Measurements from ENCODE around the gene FGFRL1. TPM values are rescaled to one million over a fixed set of nuclear protein-coding genes. Genes with fewer than 3 reads are reported as not detected.
"Not testable (repeated sequence)": the region's sequence is repeated elsewhere in the genome, so short reads cannot be mapped to it uniquely, and the experiment has no call there.

Gene FGFRL1
- total RNA-seq, 1 donor from 2014 or later = 14.2 TPM

GRCh38 chr4:1045595-1046201 lies 34.3 kb downstream of the FGFRL1 start:
- TF ChIP-seq CTCF (IDR thresholded peaks at IDR 0.05; ENCODE audit: insufficient read depth, low read length, severe bottlenecking) = no peak
- FAIRE-seq (no peak), DNase-seq (ENCODE audit: low read depth) (no peak)
- Histone ChIP-seq H3K36me3 (ENCODE audit: control insufficient read depth, insufficient read depth, low read length) (no peaks in the 10 kb centered on the region), H3K4me3 (ENCODE audit: low read depth, low read length) (peak overlapping the region; percentile 22), H3K27me3 (ENCODE audit: control insufficient read depth, insufficient read depth, low read length) (peaks cover 5% of the 10 kb centered on the region)

GRCh38 chr4:1046581-1047011 lies 35.2 kb downstream of the FGFRL1 start:
- not testable (repeated sequence) for H3K36me3 ChIP-seq (ENCODE audit: control insufficient read depth, insufficient read depth, low read length); H3K27me3 ChIP-seq (ENCODE audit: control insufficient read depth, insufficient read depth, low read length); FAIRE-seq
- peak; percentile 18 for DNase-seq (ENCODE audit: low read depth)
- H3K4me3 ChIP-seq (ENCODE audit: low read depth, low read length) = peak overlapping the region; percentile 9

GRCh38 chr4:1047106-1047975 lies 35.9 kb downstream of the FGFRL1 start:
- DNase-seq (ENCODE audit: low read depth) = no peak
- FAIRE-seq = no peak
- peaks cover 11% of the 10 kb centered on the region for H3K27me3 ChIP-seq (ENCODE audit: control insufficient read depth, insufficient read depth, low read length)
- TF ChIP-seq CTCF (IDR thresholded peaks at IDR 0.05; ENCODE audit: insufficient read depth, low read length, severe bottlenecking) = no peak
- H3K36me3 ChIP-seq (ENCODE audit: control insufficient read depth, insufficient read depth, low read length) = no peaks in the 10 kb centered on the region
- no peak overlapping the region for H3K4me3 ChIP-seq (ENCODE audit: low read depth, low read length)

GRCh38 chr4:1047976-1048772 lies 36.7 kb downstream of the FGFRL1 start:
- Histone ChIP-seq H3K4me3 (ENCODE audit: low read depth, low read length) (no peak overlapping the region), H3K36me3 (ENCODE audit: control insufficient read depth, insufficient read depth, low read length) (no peaks in the 10 kb centered on the region), H3K27me3 (ENCODE audit: control insufficient read depth, insufficient read depth, low read length) (peaks cover 19% of the 10 kb centered on the region)
- no peak for TF ChIP-seq CTCF (IDR thresholded peaks at IDR 0.05; ENCODE audit: insufficient read depth, low read length, severe bottlenecking)
- FAIRE-seq (no peak), DNase-seq (ENCODE audit: low read depth) (no peak)

GRCh38 chr4:1048773-1049590 lies 37.6 kb downstream of the FGFRL1 start:
- H3K4me3 ChIP-seq (ENCODE audit: low read depth, low read length) = no peak overlapping the region
- H3K36me3 ChIP-seq (ENCODE audit: control insufficient read depth, insufficient read depth, low read length) = no peaks in the 10 kb centered on the region
- FAIRE-seq = no peak
- no peak for DNase-seq (ENCODE audit: low read depth)
- peaks cover 27% of the 10 kb centered on the region for H3K27me3 ChIP-seq (ENCODE audit: control insufficient read depth, insufficient read depth, low read length)
- TF ChIP-seq CTCF (IDR thresholded peaks at IDR 0.05; ENCODE audit: insufficient read depth, low read length, severe bottlenecking) = no peak
